Measurements from ENCODE around the gene ST6GALNAC3.
"Not testable (repeated sequence)": the region's sequence is repeated elsewhere in the genome, so short reads cannot be mapped to it uniquely, and the experiment has no call there.

Gene ST6GALNAC3

GRCh38 chr1:76075877-76076276 is 1.3 kb downstream of the ST6GALNAC3 start:
- DNase-seq = no peak

- DNase-seq = no peak
Measured at GRCh38 chr1:76079475-76080227, 5.1 kb downstream of the ST6GALNAC3 start.

DNA sequence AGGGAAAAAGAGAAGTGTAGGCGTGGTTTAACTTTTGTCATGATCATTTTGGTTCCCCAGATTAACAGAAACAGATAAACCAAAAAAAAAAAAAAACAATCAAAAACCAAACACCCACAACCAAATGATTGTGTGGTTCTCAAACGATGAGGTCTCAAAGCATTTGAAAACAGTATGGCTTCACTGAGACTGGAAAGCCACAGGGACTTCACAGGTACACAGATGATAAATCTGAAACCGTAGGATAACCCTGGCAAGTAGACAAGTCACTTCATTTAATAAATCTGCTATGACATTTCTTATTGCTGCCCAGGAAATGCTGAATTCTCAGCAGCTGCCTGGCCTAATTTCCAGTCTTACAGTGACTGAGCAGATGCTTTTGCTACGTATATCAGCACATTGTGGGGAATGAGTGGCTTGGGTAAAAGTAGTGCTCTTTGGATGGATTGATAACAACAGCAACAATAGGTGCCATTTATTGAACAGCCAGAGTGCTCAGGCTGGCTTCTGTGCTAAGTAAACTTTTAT is 6.1 kb downstream of the ST6GALNAC3 start:
- no peak for DNase-seq

DNA sequence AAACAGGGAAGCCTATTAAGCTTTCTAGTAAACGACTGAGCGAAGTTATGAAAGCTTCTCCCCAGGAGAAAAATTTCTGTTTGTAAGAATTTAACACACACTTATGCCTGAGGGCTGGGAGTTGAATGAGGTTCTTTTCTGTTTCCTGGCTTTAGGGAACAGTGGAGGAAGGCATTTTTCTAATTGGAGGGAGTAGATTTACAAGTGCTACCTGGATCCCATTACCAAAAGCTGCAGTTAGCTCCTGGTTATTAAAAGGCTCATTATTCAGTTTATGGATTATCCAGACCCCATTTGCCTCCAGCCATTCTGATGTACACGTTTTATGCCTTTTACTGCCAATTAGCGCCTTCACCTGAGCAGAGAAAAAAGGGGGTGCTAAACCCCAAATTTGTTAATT is 7.5 kb downstream of the ST6GALNAC3 start:
- DNase-seq = no peak

DNA sequence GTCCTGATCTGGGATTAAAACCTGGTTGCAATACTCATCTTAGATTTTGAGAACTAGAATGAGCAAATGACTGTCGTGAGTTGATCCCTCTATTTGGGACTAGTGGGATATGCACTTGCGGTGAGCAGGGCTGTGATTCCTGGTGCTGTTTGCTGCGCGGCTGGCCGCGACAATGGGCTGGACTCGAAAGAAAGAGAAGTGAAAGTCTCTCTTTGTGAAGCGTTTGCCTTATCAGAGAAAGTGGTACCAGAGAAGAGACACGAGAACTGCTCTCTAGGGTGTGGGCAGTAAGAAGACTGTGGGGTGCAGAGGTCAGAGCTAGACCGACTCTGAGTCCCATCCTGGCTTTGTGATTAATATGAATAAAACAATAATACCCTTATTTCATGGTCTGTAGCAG is 8.6 kb downstream of the ST6GALNAC3 start:
- no peak for DNase-seq

- DNase-seq = no peak
Measured at GRCh38 chr1:76084029-76084627, 9.6 kb downstream of the ST6GALNAC3 start.

DNA sequence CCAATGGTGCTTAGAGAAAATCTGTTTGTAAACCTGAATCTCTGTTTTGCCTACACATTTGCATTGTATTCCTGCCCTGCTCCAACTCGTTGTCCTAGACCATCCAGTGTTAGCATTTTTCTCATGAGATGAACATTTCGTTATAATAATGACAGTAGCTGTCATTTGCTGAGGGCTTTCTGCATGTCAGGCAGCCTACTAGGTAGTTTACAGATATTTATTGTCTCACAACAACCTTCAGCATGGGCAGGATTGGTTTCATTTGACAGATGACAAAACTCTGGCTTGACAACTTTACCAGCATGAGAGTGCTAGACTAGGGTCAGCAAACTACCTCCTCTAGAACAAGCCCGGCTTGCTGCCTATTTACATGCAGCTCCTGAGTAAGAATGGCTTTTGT is 10.1 kb downstream of the ST6GALNAC3 start:
- DNase-seq = no peak

- DNase-seq = no peak
Measured at GRCh38 chr1:76086109-76086508, 11.6 kb downstream of the ST6GALNAC3 start.

DNA sequence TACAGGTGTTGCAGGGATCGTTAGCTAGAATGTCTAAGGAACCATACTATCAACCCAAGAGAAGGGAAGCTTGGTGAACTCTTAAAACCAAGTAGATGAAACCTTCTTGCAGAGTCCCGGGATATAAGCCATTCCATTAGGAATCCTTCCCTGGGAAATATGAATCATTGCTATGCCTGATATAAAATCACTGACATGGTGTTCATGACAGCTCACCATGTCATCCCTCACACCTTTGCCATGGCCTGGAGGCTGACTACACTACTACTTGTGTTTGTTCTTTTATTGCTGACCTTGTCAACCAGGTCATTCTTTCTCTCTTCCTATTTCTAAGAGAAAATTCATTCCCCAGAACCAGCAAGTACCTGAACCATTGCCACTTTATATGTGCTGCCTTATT is 12.1 kb downstream of the ST6GALNAC3 start:
- DNase-seq = no peak

DNA sequence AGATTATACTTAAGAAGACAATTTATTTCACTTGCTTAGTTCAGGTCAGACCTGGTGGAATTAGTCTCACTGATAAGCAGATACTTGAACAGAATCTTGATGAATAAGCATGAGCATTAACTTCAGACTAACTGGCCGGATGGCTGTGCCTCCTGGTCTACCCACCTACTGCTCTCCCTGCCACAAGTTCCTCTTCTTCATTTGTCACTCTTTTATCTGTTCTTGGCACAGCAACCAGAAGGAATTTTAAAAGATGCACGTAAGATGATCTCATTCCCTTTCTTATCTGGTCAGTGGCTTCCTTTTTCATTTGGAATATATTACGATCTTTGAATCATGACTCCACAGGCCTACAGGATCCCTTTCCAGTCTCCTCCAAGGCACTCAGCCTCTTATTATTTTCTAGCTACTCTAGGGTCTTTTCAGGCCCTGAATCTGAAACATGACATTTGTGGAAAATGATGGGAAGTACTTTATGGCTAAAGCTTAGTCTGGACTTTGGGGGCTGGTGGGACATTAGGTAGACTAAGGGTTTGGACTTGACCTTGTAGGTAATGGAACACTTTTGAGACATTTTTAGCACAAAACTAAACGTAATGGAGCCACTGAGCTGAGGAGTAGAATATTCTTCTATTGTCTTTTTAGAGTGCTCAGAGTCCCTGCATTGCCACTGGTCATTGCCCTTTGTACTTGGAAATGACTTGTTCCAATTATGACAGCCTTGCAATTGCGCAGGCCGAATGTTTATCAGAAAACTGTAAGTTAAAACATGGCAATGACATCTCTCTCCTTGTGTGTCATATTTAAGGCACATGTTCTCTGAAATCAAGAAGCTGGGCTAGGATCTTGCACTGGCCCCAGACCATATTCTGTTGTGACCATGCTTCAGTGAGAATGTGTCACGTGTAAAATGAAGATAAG is 16.0 kb downstream of the ST6GALNAC3 start:
- DNase-seq = no peak

- no peak for DNase-seq
Measured at GRCh38 chr1:76092812-76093211, 18.3 kb downstream of the ST6GALNAC3 start.

DNA sequence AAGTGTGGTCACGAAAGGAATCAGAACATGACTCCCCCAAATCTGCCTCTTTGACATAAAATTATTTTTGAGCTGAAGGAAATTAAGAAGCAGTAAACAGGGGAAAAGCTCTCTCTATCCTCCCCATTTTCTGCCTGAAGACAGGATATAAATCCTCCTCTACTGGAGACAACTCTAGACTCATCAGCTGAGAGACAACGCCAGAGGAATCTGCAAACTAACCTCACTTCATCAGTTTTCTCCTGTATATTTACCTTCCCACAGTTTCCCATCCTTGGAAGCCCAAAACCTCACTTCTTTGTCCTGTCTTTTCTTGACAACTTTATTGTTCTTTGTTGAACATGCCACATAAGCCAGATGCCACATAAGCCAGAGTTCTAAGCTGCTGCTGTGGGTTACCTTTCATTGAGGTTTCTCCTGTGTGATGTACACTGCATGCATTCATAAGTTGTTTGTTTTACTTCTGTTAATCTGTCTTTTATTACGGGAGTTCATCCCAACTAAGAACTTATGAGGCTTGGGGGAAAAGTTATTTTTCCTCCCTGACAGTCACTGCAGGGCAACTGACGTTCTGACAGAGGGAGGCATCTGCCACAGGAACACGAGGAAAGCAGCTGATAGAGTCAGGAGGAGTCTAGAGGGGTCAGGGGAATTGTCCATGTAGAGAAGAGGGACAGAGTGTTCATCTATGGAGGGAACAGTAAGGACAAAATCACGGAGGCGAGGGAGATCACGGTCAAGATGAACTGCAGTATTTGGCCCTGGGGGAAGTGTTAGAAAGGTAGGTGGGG is 19.2 kb downstream of the ST6GALNAC3 start:
- no peak for DNase-seq

GRCh38 chr1:76095802-76096201 is 21.3 kb downstream of the ST6GALNAC3 start:
- no peak for DNase-seq

GRCh38 chr1:76097064-76097463 is 22.5 kb downstream of the ST6GALNAC3 start:
- not testable (repeated sequence) for DNase-seq

- DNase-seq = no peak
Measured at GRCh38 chr1:76098845-76099244, 24.3 kb downstream of the ST6GALNAC3 start.

DNA sequence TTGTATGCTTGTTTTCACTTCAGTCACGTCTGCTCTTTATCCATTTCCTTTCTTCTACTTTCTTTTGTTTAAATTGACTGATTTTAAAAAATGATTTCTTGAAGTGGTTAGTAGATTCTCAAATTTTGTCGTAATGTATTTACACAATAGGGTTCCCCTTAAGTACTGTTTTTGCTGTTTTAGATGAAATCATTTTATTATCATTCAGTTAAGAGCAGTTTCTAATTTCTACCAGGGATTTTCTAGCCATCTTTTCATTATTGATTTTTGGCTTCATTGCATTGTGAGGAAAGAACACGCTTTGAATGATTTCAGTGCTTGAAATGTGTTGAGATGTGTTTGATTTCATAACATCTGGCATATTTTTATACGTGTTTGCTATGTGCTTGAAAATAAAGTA is 27.0 kb downstream of the ST6GALNAC3 start:
- DNase-seq = no peak

DNA sequence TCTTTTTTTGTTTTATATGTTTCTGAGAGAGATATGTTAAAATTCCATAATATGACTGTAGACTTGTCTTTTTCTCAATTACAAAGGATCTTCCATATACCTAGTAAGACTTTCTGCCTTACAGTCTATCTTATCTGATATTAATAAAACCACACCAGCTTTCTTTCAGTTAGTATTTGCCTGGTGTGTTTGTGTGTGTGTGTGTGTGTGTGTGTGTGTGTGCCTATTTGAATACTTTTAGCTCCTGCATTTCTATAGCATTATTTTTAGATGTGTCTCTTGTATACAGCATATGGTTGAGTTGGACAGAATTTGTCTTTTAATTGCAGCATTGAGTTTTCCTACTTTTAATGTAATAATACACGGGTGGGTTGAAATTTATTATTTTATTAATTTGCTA is 27.5 kb downstream of the ST6GALNAC3 start:
- DNase-seq = no peak

DNA sequence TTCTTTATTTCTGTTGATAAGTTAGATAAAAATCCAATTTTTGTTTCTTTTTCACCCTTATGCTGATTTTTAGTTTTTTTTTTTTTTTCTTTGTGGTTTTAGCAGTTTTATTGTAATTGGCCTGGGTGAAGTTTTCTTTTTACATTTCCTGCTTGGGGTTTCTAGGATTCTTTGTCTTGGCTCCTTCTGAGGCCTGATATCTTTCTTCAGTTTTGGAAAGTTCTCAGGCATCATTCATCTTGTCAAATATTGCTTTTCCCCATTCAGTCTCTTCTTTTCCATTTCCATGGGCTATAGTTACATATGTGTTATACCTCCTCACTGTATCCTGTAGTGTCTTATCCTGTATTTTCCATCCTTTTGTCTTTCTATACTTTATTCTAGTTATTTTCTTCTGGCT is 28.5 kb downstream of the ST6GALNAC3 start:
- no peak for DNase-seq

DNA sequence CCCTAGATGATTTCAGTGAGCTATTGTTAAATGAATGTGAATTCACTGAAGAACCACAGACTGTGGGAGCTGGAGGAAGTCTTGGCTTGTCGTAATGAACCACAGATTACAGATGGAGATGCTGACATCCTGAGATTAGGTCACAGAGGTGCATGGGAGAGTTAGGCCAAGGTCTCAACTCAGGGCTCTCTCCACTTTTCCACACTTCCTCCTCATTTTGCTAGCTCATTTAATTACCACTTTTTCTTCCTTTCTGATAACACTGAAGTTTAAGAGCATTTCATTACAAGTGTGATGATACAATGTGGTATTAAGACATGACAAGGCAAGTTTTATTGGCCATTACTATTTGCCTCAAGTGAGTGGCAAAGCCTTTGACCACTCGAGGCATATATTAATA is 30.8 kb downstream of the ST6GALNAC3 start:
- no peak for DNase-seq

GRCh38 chr1:76106251-76106650 is 31.7 kb downstream of the ST6GALNAC3 start:
- DNase-seq = no peak

- DNase-seq = no peak
Measured at GRCh38 chr1:76106719-76107235, 32.2 kb downstream of the ST6GALNAC3 start.

GRCh38 chr1:76109404-76109803 is 34.9 kb downstream of the ST6GALNAC3 start:
- no peak for DNase-seq
